Inferior parietal cortex (tissue), 1 donor: ENCODE data around the gene PGLYRP1.

Experiments used
- DNase-seq: peaks from one replicate; pipeline ENCODE4 v3.0.0-alpha.2; 2016; ENCODE audit errors: extremely low spot score

The PGLYRP1 gene

GRCh38 chr19:46002678-46003275, 20.1 kb downstream of the PGLYRP1 start:
- DNase-seq, result no peak

- no peak for DNase-seq
Measured at GRCh38 chr19:46000491-46001246, 22.2 kb downstream of the PGLYRP1 start.

- no peak for DNase-seq
Measured at GRCh38 chr19:45999653-46000121, 23.2 kb downstream of the PGLYRP1 start.

- DNase-seq, result no peak
Measured at GRCh38 chr19:45998834-45999233, 24.0 kb downstream of the PGLYRP1 start.

GRCh38 chr19:45996933-45997332, 25.9 kb downstream of the PGLYRP1 start:
- DNase-seq, result no peak

GRCh38 chr19:45995715-45996385, 27.0 kb downstream of the PGLYRP1 start:
- no peak for DNase-seq

- peak; percentile 100 for DNase-seq
Measured at GRCh38 chr19:45994998-45995714, 27.7 kb downstream of the PGLYRP1 start, which contains the start of gene CCDC61. CCDC61 (plus strand) TSS chr19:45995467; CDS start chr19:46003019, 7,552 bp downstream.

- no peak for DNase-seq
Measured at GRCh38 chr19:45994456-45994997, 28.3 kb downstream of the PGLYRP1 start.

GRCh38 chr19:45990113-45990728, 32.6 kb downstream of the PGLYRP1 start:
- no peak for DNase-seq

GRCh38 chr19:45985321-45985720, 37.5 kb downstream of the PGLYRP1 start:
- DNase-seq, result no peak

GRCh38 chr19:45981350-45981749, 41.5 kb downstream of the PGLYRP1 start:
- DNase-seq, result no peak

GRCh38 chr19:45978156-45978555, 44.7 kb downstream of the PGLYRP1 start:
- DNase-seq, result no peak

- no peak for DNase-seq
Measured at GRCh38 chr19:45976178-45976577, 46.7 kb downstream of the PGLYRP1 start.

GRCh38 chr19:45975306-45976070, 47.4 kb downstream of the PGLYRP1 start:
- no peak for DNase-seq

GRCh38 chr19:45973553-45974338, 49.1 kb downstream of the PGLYRP1 start, which contains the start of gene NOVA2:
NOVA2 (minus strand) TSS chr19:45973865; CDS start chr19:45973351, 514 bp downstream.
- DNase-seq, result peak; percentile 84

GRCh38 chr19:45972947-45973540, 49.8 kb downstream of the PGLYRP1 start:
- DNase-seq, result no peak

GRCh38 chr19:45972081-45972946, 50.5 kb downstream of the PGLYRP1 start:
- DNase-seq, result no peak

GRCh38 chr19:45971260-45971902, 51.5 kb downstream of the PGLYRP1 start:
- DNase-seq, result no peak
